ENCODE data around the gene OSBPL10.

The OSBPL10 gene

DNA sequence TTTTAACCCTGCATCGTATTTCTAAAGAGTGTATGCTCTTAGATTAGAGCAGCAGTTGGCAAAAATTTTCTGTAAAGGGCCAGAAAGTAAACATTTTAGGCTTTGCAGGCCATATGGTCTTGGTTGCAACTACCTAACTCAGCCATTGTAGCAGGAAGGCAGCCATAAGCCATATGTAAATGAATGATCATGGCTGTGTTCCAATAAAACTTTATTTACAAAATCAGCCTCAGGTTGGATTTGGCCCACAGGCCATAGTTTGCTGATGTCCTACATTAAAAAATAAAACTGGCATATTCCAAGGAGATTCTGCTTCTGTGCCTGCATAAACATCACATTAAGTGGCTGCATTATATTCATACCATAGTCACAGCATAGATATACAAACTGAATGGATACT is 313.5 kb downstream of the OSBPL10 start:
- H3K4me3 ChIP-seq (ENCODE audit: low read length): no peak overlapping the region
- H3K27me3 ChIP-seq (ENCODE audit: control insufficient read depth, insufficient read depth, low read length): no peaks in the 10 kb centered on the region; the same call in 1 of the 2 replicates
- no peak for DNase-seq (ENCODE audit: low read depth, low spot score)
- 0 out of 2 replicates have a peak, but pooled peaks cover under 1% of the 10 kb centered on the region for H3K4me1 ChIP-seq (ENCODE audit: control insufficient read depth, insufficient read depth, low read length)
- H3K36me3 ChIP-seq (ENCODE audit: control insufficient read depth, insufficient read depth, low read length): peaks cover 8% of the 10 kb centered on the region; the same call in 1 of the 2 replicates
- no peak overlapping the region for H3K27ac ChIP-seq (ENCODE audit: low read length)
- no CpG with 5 or more reads among the region's 1 CpG for WGBS (ENCODE audit: insufficient coverage, insufficient read length)
- no peaks in the 10 kb centered on the region for H3K9me3 ChIP-seq (ENCODE audit: control insufficient read depth, insufficient read depth, low read length)

DNA sequence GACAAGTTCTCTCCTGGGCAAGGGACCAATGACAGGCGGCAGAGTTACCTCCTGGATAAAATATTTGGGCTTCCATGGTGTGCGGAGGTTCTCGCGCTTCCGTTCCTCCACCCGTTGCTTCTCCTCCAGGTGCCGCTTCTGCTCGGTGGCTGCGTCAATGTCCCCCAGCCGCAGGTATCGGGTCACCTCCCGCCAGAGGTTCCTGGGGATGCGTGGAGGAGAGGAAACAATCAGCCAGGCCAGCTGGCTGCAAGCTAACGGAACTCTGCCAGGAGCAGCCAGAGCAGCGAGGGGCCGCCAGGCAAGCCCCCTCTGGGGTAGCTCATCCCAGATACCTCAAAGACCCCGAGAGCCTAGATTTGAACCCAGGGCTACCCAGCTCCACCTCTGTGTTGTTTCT is 317.0 kb downstream of the OSBPL10 start:
- no CpG with 5 or more reads among the region's 17 CpGs for WGBS (ENCODE audit: insufficient coverage, insufficient read length)
- Histone ChIP-seq H3K27ac (ENCODE audit: low read length) (no peak overlapping the region), H3K27me3 (ENCODE audit: control insufficient read depth, insufficient read depth, low read length) (no peaks in the 10 kb centered on the region; the same call in 1 of the 2 replicates), H3K4me3 (ENCODE audit: low read length) (no peak overlapping the region), H3K36me3 (ENCODE audit: control insufficient read depth, insufficient read depth, low read length) (peaks cover 8% of the 10 kb centered on the region; the same call in 1 of the 2 replicates), H3K9me3 (ENCODE audit: control insufficient read depth, insufficient read depth, low read length) (no peaks in the 10 kb centered on the region), H3K4me1 (ENCODE audit: control insufficient read depth, insufficient read depth, low read length) (no peaks in the 10 kb centered on the region)
- no peak for DNase-seq (ENCODE audit: low read depth, low spot score)

DNA sequence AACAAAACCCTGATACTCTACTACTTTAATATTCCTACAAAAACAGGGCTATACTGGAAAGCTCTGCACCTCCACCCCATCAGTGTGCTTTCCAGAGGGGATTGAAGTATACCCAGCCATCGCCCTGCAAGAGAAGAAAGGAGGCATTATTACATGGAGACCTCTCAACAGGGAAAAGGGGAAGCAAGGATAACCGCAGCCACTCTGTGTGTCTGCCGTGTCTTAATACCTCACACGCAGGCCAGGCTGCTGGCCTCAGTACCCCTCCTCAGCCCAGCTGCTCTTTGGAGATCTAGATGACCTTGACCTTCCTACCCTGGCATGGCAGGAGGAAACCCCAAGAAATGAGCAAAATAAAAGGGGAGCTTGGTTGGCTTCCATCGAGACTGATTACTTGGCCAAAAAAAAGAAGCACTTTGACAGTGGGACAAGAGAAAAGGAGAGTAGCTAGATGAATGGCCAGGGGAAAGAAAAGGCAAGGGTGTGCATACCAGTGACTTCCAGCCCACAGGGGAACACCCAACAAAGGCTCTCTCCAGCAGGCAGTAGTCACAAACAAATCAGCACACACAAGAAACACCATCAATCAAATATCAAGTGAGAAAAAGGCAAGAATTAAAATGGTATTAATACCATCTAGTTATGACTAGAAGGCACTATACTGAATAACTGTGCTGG is 318.9 kb downstream of the OSBPL10 start:
- no peak overlapping the region for H3K4me3 ChIP-seq (ENCODE audit: low read length)

DNA sequence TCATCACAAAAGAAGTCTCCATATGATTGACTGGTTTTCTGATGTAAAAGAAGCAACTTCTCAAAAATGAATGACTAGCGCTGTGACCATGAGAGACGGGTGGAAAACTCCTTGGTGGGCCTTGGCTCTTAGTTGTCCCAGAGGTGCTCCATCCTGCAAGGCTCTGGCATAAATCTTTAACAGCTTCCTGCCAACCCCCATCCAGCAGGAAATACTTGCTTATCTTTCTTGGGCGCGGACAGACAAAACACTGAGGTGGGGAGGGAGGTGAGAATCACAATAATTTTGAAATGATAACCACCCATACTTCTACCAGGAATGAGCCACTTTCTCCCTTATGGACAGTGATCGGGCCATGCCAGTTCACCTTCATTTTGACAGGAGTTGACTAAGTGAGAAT is 319.8 kb downstream of the OSBPL10 start:
- Histone ChIP-seq H3K4me3 (ENCODE audit: low read length) (no peak overlapping the region), H3K27me3 (ENCODE audit: control insufficient read depth, insufficient read depth, low read length) (no peaks in the 10 kb centered on the region; the same call in 1 of the 2 replicates), H3K9me3 (ENCODE audit: control insufficient read depth, insufficient read depth, low read length) (no peaks in the 10 kb centered on the region), H3K36me3 (ENCODE audit: control insufficient read depth, insufficient read depth, low read length) (peaks cover 7% of the 10 kb centered on the region; the same call in 1 of the 2 replicates), H3K27ac (ENCODE audit: low read length) (no peak overlapping the region), H3K4me1 (ENCODE audit: control insufficient read depth, insufficient read depth, low read length) (no peaks in the 10 kb centered on the region)
- DNase-seq (ENCODE audit: low read depth, low spot score): no peak
- WGBS (ENCODE audit: insufficient coverage, insufficient read length): no CpG with 5 or more reads among the region's 5 CpGs

More for the DNA sequence above, 318.9 kb downstream of the OSBPL10 start:
- Histone ChIP-seq H3K36me3 (ENCODE audit: control insufficient read depth, insufficient read depth, low read length) (peaks cover 8% of the 10 kb centered on the region; the same call in 1 of the 2 replicates), H3K27ac (ENCODE audit: low read length) (no peak overlapping the region), H3K9me3 (ENCODE audit: control insufficient read depth, insufficient read depth, low read length) (no peaks in the 10 kb centered on the region), H3K27me3 (ENCODE audit: control insufficient read depth, insufficient read depth, low read length) (no peaks in the 10 kb centered on the region; the same call in 1 of the 2 replicates), H3K4me1 (ENCODE audit: control insufficient read depth, insufficient read depth, low read length) (no peaks in the 10 kb centered on the region)
- WGBS (ENCODE audit: insufficient coverage, insufficient read length): no CpG with 5 or more reads among the region's 5 CpGs
- DNase-seq (ENCODE audit: low read depth, low spot score): no peak

DNA sequence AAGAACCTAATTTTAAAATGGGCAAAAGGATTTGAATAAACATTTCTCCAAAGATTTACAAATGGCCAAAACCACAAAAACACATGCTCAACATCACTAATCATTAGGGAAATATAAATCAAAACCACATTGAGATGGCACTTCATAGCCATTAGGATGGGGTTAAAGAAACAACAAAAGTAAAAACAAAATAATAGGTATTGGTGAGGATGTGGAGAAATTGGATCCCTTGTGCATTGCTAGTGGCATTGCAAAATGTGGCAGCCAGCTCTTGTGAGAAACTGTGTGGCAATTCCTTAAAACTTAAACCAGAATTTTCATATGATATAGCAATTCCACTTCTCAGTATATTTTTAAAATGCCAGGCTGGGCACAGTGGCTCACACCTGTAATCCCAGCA is 321.8 kb downstream of the OSBPL10 start:
- Histone ChIP-seq H3K36me3 (ENCODE audit: control insufficient read depth, insufficient read depth, low read length) (0 out of 2 replicates have a peak, but pooled peaks cover 3% of the 10 kb centered on the region), H3K4me1 (ENCODE audit: control insufficient read depth, insufficient read depth, low read length) (no peaks in the 10 kb centered on the region), H3K9me3 (ENCODE audit: control insufficient read depth, insufficient read depth, low read length) (no peaks in the 10 kb centered on the region), H3K4me3 (ENCODE audit: low read length) (no peak overlapping the region), H3K27me3 (ENCODE audit: control insufficient read depth, insufficient read depth, low read length) (no peaks in the 10 kb centered on the region), H3K27ac (ENCODE audit: low read length) (no peak overlapping the region)
- DNase-seq (ENCODE audit: low read depth, low spot score): no peak

DNA sequence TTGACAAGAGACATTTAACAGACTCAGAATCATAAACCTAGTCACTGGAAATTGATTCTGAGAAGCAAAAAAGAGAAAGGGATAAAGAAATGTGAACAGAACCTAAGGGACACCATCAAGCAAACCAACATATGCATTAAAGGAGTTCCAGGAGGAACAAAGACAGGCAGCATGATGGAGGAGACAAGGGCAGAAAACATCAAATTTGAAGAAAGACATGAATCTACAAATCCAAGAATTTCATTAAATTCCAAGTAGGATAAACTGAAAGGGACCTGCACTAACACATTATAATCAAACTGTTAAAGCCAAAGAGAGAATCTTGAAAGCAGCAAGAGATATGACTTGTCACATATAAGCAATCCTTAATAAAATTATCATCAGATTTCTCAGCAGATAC is 326.1 kb downstream of the OSBPL10 start:
- no peak for DNase-seq (ENCODE audit: low read depth, low spot score)
- no peaks in the 10 kb centered on the region for H3K4me1 ChIP-seq (ENCODE audit: control insufficient read depth, insufficient read depth, low read length)
- no peaks in the 10 kb centered on the region for H3K9me3 ChIP-seq (ENCODE audit: control insufficient read depth, insufficient read depth, low read length)
- no peaks in the 10 kb centered on the region for H3K36me3 ChIP-seq (ENCODE audit: control insufficient read depth, insufficient read depth, low read length)
- no peaks in the 10 kb centered on the region for H3K27me3 ChIP-seq (ENCODE audit: control insufficient read depth, insufficient read depth, low read length)
- no peak overlapping the region for H3K27ac ChIP-seq (ENCODE audit: low read length)
- H3K4me3 ChIP-seq (ENCODE audit: low read length): no peak overlapping the region

DNA sequence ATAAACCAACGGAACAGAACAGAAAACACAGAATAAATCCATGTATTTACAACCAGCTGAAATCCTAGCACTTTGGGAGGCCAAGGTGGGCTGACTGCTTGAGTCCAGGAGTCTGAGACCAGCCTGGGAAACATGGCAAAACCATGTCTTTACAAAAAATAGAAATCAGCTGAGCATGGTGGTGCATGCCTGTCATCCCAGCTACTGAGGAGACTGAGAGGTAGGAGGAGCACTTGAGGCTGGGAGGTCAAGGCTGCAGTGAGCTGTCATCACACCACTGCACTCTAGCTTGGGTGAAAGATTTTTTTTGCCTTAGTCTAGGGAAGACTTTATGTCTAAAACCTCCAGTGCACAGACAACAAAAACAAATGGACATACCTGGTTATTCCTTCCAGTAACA is 327.6 kb downstream of the OSBPL10 start:
- H3K9me3 ChIP-seq (ENCODE audit: control insufficient read depth, insufficient read depth, low read length): no peaks in the 10 kb centered on the region
- DNase-seq (ENCODE audit: low read depth, low spot score): no peak
- no peak overlapping the region for H3K4me3 ChIP-seq (ENCODE audit: low read length)
- no peaks in the 10 kb centered on the region for H3K4me1 ChIP-seq (ENCODE audit: control insufficient read depth, insufficient read depth, low read length)
- H3K27ac ChIP-seq (ENCODE audit: low read length): no peak overlapping the region
- H3K27me3 ChIP-seq (ENCODE audit: control insufficient read depth, insufficient read depth, low read length): no peaks in the 10 kb centered on the region
- WGBS (ENCODE audit: insufficient coverage, insufficient read length): no CpG with 5 or more reads among the region's 1 CpG
- no peaks in the 10 kb centered on the region for H3K36me3 ChIP-seq (ENCODE audit: control insufficient read depth, insufficient read depth, low read length)

DNA sequence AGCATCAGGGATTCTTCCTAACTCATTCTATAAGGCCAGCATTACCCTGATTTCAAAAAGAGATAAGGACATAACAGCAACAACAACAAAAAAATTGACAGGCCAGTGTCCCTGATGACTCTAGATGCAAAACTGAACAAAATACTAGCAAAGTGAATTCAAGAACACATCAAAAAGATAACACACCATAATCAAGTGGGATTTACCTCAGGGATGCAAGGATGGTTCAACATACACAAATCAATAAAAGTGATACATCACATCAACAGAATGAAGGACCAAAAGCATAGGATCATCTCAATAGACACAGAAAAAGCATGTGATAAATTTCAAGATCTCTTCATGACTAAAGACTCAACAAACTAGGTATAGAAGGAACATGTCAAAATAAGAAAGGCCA is 328.8 kb downstream of the OSBPL10 start:
- Histone ChIP-seq H3K27ac (ENCODE audit: low read length) (no peak overlapping the region), H3K36me3 (ENCODE audit: control insufficient read depth, insufficient read depth, low read length) (no peaks in the 10 kb centered on the region), H3K4me1 (ENCODE audit: control insufficient read depth, insufficient read depth, low read length) (no peaks in the 10 kb centered on the region), H3K9me3 (ENCODE audit: control insufficient read depth, insufficient read depth, low read length) (no peaks in the 10 kb centered on the region), H3K4me3 (ENCODE audit: low read length) (no peak overlapping the region), H3K27me3 (ENCODE audit: control insufficient read depth, insufficient read depth, low read length) (no peaks in the 10 kb centered on the region)
- DNase-seq (ENCODE audit: low read depth, low spot score): no peak

DNA sequence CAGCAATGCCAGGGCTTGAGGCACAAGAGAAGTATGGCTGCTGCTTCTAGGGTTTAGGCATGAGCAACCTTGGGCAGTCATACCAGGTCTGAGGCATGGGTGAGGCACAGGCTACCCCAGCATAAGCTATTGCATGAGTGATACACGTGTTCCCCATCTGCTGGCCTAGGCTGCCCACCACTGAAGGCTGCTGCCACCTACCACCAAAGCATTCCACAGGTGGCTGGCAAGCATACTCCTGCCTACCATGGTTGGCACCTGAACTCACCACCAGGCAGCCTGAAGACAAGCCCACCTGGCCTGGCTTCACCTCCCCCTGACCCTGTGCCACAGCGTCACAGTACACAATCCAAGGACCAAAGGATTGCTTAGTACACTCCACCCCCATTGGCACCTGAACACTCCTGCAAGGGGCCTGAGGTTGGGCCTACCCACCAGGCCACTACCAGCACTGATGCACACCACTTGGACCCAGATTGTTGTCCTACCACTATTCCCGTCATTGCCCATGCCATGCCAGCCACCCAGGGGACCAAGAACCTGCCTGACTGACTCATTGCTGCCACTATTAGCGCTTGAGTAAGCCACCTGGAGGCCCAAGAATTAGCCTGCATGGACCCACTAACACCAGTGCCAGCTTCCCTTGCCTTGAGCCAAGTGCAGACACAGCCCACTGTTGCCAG is 332.6 kb downstream of the OSBPL10 start:
- DNase-seq (ENCODE audit: low read depth, low spot score): no peak
- WGBS (ENCODE audit: insufficient coverage, insufficient read length): no CpG with 5 or more reads among the region's 4 CpGs
- H3K27ac ChIP-seq (ENCODE audit: low read length): no peak overlapping the region
- H3K4me3 ChIP-seq (ENCODE audit: low read length): no peak overlapping the region
- H3K9me3 ChIP-seq (ENCODE audit: control insufficient read depth, insufficient read depth, low read length): no peaks in the 10 kb centered on the region
- H3K4me1 ChIP-seq (ENCODE audit: control insufficient read depth, insufficient read depth, low read length): no peaks in the 10 kb centered on the region
- no peaks in the 10 kb centered on the region for H3K36me3 ChIP-seq (ENCODE audit: control insufficient read depth, insufficient read depth, low read length)
- H3K27me3 ChIP-seq (ENCODE audit: control insufficient read depth, insufficient read depth, low read length): no peaks in the 10 kb centered on the region

DNA sequence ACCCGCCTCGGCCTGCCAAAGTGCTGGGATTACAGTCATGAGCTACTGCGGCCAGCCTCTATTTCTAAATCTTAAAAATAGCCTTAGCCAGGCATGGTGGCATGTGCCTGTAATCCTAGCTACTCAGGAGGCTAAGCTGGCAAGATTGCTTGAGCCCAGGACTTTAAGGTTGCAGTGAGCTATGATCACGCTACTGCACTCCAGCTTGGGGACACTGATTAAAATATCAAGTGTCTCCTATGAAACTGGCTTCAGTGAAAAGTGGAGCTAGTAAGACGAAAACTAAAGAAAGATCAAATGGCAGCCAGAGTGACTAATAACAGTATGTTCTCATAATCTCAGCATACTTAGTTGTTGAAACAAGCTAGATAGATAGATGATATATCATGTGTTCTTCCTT is 335.8 kb downstream of the OSBPL10 start:
- no peak for DNase-seq (ENCODE audit: low read depth, low spot score)
- H3K36me3 ChIP-seq (ENCODE audit: control insufficient read depth, insufficient read depth, low read length): no peaks in the 10 kb centered on the region
- no peak overlapping the region for H3K4me3 ChIP-seq (ENCODE audit: low read length)
- no CpG with 5 or more reads among the region's 5 CpGs for WGBS (ENCODE audit: insufficient coverage, insufficient read length)
- H3K9me3 ChIP-seq (ENCODE audit: control insufficient read depth, insufficient read depth, low read length): no peaks in the 10 kb centered on the region
- no peak overlapping the region for H3K27ac ChIP-seq (ENCODE audit: low read length)
- H3K4me1 ChIP-seq (ENCODE audit: control insufficient read depth, insufficient read depth, low read length): no peaks in the 10 kb centered on the region
- H3K27me3 ChIP-seq (ENCODE audit: control insufficient read depth, insufficient read depth, low read length): no peaks in the 10 kb centered on the region

DNA sequence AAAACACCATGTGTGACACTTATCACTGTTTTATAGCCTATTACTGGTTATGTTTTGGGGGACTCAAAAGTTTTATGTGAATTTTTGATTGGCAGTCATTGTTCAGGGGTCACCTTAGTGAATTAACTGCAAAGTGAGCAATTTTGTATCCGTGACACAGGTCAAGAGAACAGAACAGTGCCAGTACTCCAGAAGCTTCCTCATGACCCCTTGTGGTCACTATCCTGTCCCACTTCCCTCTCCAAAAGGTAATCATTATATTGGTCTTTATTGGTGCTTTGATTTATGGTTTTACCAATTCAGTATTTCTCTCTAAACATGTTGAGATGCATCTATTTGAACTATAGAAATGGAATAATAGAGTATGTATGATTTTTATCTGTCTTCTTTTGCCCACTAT is 341.2 kb downstream of the OSBPL10 start:
- WGBS (ENCODE audit: insufficient coverage, insufficient read length): no CpG with 5 or more reads among the region's 1 CpG

More for the DNA sequence above, 341.2 kb downstream of the OSBPL10 start:
- Histone ChIP-seq H3K4me3 (ENCODE audit: low read length) (no peak overlapping the region), H3K27me3 (ENCODE audit: control insufficient read depth, insufficient read depth, low read length) (no peaks in the 10 kb centered on the region), H3K4me1 (ENCODE audit: control insufficient read depth, insufficient read depth, low read length) (no peaks in the 10 kb centered on the region), H3K9me3 (ENCODE audit: control insufficient read depth, insufficient read depth, low read length) (no peaks in the 10 kb centered on the region), H3K36me3 (ENCODE audit: control insufficient read depth, insufficient read depth, low read length) (no peaks in the 10 kb centered on the region), H3K27ac (ENCODE audit: low read length) (no peak overlapping the region)
- DNase-seq (ENCODE audit: low read depth, low spot score): no peak

Data from iPS DF 6.9 (cell line).